ENCODE data around the gene SLC27A1.
A peak's percentile ranks its signal among the peaks of the same experiment; 100 is the strongest.
"Not testable (repeated sequence)": the region's sequence is repeated elsewhere in the genome, so short reads cannot be mapped to it uniquely, and the experiment has no call there.

Gene SLC27A1

GRCh38 chr19:17538684-17539237 lies 68.4 kb downstream of the SLC27A1 start:
- DNase-seq (ENCODE audit: low read depth in 3 of 3) = no peak

- peak; percentile 97 to 99 (median 97) for DNase-seq (ENCODE audit: low read depth in 3 of 3)
Observed at GRCh38 chr19:17539238-17540117, 69.2 kb downstream of the SLC27A1 start.

GRCh38 chr19:17540174-17540573 lies 69.8 kb downstream of the SLC27A1 start:
- no peak for DNase-seq (ENCODE audit: low read depth in 3 of 3)

- no peak for DNase-seq (ENCODE audit: low read depth in 3 of 3)
Observed at GRCh38 chr19:17541184-17541759, 70.9 kb downstream of the SLC27A1 start.

GRCh38 chr19:17542042-17542441 lies 71.7 kb downstream of the SLC27A1 start:
- no peak for DNase-seq (ENCODE audit: low read depth in 3 of 3)

GRCh38 chr19:17542793-17543582 lies 72.7 kb downstream of the SLC27A1 start:
- no peak for DNase-seq (ENCODE audit: low read depth in 3 of 3)

GRCh38 chr19:17543986-17544385 lies 73.7 kb downstream of the SLC27A1 start:
- no peak for DNase-seq (ENCODE audit: low read depth in 3 of 3)

- no peak for DNase-seq (ENCODE audit: low read depth in 3 of 3)
Observed at GRCh38 chr19:17544418-17544817, 74.1 kb downstream of the SLC27A1 start.

- DNase-seq (ENCODE audit: low read depth in 3 of 3) = no peak
Observed at GRCh38 chr19:17548145-17548544, 77.8 kb downstream of the SLC27A1 start.

GRCh38 chr19:17549085-17549740 lies 78.9 kb downstream of the SLC27A1 start:
- DNase-seq (ENCODE audit: low read depth in 3 of 3) = no peak

GRCh38 chr19:17550076-17550667 lies 79.8 kb downstream of the SLC27A1 start:
- no peak for DNase-seq (ENCODE audit: low read depth in 3 of 3)

GRCh38 chr19:17552735-17553134 lies 82.4 kb downstream of the SLC27A1 start:
- DNase-seq (ENCODE audit: low read depth in 3 of 3) = not testable (repeated sequence)

GRCh38 chr19:17553256-17553655 lies 82.9 kb downstream of the SLC27A1 start:
- no peak for DNase-seq (ENCODE audit: low read depth in 3 of 3)

- DNase-seq (ENCODE audit: low read depth in 3 of 3) = peak in 1 of 3 donors; percentile 8
Observed at GRCh38 chr19:17554968-17555479, 84.7 kb downstream of the SLC27A1 start.

- DNase-seq (ENCODE audit: low read depth in 3 of 3) = peak; percentile 99 to 100 (median 99)
Observed at GRCh38 chr19:17555480-17555928, 85.2 kb downstream of the SLC27A1 start, which contains the start of gene COLGALT1. Gene COLGALT1, plus strand, starts transcription at chr19:17555649. Its CDS starts 65 bp downstream, at chr19:17555714.

Measured in stimulated activated CD4-positive, alpha-beta T cell treated with anti-CD3 and anti-CD28 coated beads, TNF-alpha, amount 100 ng/mL, for 48 hours (primary cell).